Stimulated activated CD8-positive, alpha-beta memory T cell treated with anti-CD3 and anti-CD28 coated beads, Interleukin-12 subunit alpha, Interleukin-12 subunit beta, amount 100 ng/mL, for 1 hour (primary cell): ENCODE measurements around the gene XRCC5.

Experiments used
- DNase-seq: peaks from one replicate; pipeline ENCODE4 v3.0.0-alpha.2; 2020; ENCODE audit warnings: low read depth

XRCC5 gene

DNA sequence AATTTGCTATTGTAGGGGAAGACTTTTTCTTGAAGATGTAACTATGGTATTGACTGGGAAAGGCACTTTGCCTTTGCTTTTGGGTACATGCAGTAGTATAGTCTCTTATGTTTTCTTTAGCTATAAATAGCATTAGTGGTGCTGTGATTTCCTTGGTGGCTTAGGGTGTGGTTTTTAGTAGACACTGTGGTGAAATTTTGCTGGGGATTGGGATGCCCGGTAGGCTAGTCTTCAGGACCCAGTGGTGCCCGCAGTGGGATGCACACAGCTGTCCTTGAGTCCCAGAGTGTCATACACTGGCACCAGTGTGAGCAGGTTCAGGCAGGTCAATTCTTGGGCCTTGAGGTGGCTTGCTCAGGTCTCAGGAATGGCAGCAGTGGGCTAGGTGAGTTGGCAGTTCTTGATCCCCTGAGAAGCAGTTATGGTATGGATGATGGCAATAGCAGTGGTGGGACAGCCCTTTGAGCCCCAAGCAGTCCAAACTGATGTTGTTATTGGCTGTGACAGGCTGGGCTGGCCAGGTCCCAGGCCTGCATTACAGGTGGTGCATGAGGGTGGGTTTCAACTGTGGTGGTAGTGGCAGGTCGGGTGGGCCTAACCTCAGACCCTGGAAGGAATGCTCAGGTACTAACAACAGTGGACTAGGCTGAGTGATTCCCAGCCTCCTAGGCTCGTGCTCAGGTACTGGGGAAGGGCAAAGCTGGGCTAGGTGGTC, 124.3 kb downstream of the XRCC5 start:
- DNase-seq: no peak

DNA sequence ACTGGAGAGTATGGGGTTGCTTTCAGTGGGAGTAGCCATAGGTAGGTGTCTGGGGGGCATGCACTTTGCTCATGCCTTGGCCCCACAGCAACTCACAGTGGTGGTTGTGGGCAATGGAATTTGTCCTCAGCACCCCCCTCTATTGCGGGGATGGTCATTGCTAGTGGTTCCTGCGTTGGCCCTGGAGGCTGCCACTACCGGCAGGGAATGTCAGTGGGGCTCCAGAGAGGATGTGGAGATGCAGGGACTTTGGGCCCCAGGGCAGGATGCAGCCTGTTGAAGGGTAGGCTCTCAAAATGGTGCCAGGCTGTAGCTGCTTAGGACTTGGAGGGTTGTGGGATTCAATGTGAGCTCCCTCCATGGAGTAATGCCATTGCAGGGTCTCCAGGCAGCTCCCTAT, 125.0 kb downstream of the XRCC5 start:
- DNase-seq: no peak

DNA sequence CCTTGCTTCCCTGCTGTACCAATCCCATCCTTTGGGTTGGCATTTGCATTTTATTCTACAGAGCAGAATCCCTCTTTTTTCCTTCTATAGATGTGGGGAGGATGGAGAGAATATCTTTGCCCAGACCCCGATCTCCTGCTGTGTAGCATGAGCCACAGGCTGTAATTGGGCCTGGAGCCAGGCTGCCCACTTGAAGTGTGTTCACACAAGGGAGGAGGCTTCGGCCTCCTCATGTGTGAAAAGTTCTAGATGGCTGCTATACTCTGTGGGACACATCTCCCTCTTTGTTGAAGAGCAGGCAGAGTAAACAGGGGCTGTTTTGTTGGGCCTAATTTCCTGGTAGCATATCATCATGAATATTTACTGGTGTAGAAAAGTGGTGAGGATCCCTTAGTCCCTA, 126.3 kb downstream of the XRCC5 start:
- DNase-seq: no peak

DNA sequence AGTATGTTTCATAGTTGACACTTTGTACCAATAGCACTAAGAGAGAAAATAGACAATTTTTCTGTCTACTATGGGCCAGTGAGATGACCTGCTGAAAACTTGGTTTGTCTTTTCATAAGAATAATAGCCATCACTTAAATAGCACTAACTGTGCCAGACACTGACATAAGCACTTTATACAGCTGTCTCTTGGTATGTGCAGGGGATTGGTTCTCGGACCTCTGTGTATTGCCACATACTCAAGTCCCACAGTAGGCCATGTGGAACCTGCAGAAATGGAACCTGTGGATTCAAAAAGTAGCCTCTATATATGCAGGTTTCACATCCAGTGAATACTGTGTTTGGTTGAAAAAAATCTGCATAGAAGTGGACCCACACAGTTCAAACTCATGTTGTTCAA, 126.7 kb downstream of the XRCC5 start:
- DNase-seq: no peak

DNA sequence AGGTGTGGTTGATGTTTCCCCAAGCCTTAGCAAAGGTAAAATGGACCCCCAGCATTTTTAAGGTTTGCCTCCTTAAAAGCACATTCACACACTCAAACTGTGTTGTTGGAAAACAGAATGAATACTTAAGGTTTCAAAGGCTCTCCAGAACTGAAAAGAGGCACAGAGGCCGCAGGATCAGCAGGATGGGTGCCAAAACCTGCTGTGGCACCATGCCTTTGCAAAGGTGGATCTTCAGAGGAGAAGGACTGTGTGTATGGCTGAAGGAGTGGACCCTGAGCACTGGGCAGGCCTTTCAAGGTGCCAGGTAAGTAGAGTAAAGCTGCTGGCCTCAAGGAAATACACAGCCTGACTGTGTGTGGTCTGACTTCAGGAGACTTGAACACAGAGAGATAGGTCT, 127.3 kb downstream of the XRCC5 start:
- no peak for DNase-seq

DNA sequence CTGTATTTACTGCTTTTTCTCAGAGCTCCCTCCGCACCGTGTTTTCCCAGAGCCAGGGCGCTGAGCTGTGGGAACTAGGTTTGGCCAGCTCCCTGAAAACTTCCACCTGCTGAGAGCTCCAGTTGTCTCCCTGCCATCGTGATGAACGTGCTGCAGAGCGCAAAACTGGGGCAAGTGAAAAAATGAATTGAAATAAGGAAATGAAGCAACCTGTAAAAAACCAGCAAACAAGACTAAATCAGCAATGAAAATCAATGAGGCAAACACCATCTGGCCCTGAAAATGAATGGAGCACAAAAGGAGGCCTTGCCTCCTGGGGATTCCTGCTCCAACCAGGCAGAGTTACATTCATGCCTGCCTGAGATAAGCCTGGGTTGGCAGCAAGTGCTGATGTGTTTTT, 133.2 kb downstream of the XRCC5 start:
- DNase-seq: no peak

DNA sequence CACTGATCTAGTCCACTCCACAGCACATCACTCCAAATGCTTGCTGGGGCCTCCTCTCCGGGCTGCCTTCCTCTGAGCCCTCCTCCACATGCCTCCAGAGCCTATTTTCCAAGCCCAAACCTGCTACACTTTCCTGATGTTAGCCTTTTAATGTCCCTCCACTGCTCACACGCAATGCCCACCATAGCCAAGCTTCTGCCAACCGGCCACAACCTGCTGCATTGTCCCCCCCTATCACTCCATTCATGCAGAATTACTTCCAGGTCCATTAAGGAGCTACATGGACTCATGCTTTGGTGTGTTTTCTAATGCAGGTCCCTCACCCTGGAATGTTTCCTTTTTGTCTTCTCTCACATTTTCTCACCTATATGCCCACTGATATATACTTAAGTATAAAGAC, 133.9 kb downstream of the XRCC5 start:
- DNase-seq: no peak

DNA sequence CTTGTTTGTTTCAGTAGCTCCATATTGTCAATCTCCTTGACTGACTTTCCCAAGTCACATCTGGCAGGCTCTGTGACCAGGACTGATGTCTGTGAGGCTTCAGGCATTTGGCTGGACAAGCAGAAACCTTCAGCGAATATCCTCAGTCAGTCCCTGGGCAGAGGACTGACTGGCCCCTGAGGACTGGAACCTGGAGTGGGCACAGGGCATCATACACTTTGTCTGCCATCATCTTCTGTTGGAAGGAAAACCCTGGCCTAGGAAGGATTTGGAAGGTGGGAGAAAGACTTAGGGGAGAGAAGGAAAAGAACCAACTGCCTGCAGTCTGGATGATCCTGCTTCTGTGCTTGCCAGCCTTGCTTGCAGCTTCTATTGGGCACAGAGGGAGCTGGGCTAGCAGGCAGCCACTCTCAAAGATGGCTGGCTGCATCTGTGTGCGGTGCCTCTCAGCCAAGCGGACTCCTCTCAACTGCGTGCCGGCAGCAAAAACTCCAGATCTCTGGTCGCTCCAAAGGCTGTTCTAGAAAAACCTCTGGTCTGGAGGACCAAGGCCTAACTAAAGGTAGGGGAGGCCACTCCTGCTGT, 136.3 kb downstream of the XRCC5 start:
- no peak for DNase-seq

DNA sequence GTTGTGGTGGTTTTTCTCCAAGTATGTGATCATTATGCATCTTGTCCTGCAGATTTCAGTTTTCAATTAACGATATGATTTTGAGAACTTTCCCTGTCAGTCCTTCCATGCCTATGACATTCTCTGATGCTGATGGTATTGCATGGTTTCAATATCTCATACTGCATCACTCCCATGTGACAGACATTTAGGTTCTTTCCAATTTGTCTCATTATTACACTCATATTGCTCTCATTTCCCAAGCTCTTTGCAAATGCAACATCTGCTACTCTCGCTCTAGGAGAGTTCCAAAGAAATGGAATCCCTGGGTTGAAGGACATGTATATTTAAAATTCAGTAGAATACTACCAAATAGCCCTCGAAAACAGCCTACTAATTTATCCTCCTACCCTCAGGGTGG, 137.6 kb downstream of the XRCC5 start:
- DNase-seq: no peak
